GM19193 (cell line): ENCODE results near the gene EDDM13.

Source experiments
- POLR2A ChIP-seq: IDR thresholded peaks from 4 replicates; pipeline ENCODE4 v1.6.1; 2011; ENCODE audit not compliant: insufficient read depth, insufficient read length; ENCODE audit errors: extremely low read depth

The EDDM13 gene

DNA sequence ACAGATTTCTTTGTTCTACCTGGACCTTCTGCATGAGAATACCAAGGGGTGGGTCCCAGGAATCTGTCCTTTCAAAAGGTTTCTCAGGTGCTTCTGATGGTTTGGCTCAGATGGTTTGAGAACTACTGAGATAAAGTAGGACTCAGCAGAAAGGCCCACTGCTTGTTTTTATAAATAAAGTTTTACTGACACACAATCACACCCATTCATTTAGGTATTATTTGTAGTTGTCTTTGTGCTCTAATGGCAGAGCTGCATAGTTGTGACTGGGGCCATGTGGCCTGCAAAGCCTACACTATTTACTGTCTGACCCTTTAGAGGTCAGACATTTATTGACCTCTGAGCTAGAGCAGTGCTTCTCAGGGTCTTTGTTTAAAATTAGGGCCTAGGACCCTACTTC is 17.6 kb downstream of the EDDM13 start:
- no peak for TF ChIP-seq POLR2A

- no peak for TF ChIP-seq POLR2A
These were observed 19.3 kb downstream of the EDDM13 start for GRCh38 chr19:56291867-56292266.

DNA sequence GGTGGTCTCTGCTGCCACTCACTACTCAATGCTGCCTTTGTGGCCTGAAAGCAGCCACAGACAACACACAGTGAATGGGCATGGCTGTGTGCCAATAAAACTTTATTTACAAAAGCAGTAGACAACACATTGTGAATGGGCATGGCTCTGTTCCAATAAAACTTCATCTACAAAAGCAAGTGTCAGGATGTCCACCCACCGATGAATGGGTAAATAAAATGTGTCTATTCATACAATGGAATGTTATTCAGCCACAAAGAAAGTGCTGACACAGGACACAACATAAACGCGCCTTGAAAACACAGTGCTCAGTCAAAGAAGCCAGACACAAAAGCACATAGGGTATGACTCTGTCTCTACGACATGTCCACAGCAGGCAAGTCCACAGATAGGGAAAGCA is 22.0 kb downstream of the EDDM13 start:
- no peak for TF ChIP-seq POLR2A

DNA sequence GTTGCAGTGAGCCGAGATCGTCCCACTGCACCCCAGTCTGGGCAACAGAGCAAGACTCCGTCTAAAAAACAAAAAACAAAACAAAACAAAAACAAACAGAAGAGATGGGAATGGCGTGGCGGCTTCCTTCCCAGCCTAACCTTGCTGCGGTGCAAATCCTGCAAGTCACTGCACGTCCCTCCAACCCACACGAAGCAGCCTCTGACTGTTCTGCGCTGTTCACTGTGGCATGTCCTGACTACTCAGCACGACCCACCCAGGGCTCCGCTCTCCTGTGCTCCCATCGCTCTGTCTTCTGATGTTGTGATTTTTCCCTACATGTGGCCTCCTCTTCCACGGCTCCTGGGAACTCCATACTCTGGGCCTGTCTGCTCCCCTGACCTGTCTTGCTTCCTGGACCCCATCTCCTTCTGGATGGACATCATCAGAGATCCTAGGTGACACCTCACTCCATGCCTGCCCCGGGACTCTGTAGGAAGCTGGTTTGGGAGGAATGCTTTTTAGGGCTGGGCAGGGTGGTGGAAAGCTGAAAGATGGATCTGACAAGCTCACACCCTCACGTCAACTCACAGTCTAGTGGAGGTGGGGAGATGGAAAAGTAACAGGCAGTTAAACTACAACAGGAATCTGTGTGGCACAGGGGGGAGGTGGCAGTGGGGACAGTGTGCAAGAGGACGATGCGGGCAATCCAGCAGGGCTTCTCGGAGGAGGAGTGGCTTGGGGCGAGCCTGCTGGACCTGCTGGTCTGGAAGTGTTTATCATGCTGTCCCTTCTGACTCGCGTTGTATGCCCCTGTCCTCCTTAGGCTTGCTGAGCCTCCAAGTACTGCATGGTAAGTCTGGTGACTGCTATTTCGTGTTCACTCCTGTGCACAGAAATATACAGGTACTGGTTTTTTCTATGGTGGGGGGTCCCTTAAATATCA is 23.2 kb downstream of the EDDM13 start:
- no peak for TF ChIP-seq POLR2A

DNA sequence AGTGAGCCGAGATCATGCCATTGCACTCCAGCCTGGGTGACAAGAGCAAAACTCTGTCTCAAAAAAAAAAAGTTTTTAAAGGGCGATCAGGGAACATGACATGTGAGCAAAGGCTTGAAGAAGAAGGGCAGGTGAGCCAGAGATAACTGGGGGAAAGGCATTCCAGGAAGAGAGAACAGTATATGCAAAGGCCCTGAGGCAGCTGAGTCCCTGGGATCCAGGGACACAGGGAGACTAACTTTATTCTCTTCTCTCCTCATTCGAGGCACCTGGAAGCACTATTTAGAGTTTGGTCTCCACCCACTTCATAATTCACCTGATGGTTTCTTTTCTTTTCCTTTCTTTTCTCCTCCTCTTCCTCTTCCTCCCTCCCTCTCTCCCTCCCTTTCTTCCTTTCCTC is 24.5 kb downstream of the EDDM13 start:
- no peak for TF ChIP-seq POLR2A

DNA sequence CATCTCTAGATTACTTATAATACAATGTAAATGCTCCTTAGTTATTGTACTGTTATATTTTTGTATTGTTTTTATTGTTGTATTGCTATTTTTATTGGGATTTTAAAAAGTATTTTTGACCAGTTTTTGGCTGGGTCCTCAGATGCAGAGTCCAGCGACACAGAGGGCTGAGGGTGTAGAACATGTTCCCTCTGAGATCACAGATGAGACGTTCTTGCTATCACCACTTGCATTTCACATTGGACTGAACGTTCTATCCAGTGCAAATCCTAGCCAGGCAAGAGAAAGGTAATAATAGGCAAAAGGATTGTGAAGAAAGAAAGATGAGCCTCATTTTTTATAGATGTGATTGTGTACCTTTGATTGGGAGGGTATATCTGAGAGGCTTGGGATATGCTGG is 27.1 kb downstream of the EDDM13 start:
- no peak for TF ChIP-seq POLR2A

DNA sequence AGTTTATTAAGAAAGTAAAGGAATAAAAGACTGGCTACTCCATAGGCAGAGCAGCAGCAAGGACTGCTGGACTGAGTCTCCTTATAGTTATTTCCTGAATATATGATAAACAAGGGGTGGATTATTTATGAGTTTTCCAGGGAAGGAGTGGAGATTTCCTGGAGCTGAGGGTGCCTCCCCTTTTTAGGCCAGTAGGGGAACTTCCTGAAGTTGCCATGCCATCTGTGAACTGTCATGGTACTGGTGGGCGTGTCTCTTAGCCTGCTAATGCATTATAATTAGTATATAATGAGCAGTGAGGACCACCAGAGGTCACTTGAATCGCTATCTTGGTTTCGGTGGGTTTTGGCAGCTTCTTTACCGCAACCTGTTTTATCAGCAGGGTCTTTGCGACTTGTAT is 28.6 kb downstream of the EDDM13 start:
- TF ChIP-seq POLR2A = no peak

- no peak for TF ChIP-seq POLR2A
These were observed 29.5 kb downstream of the EDDM13 start for GRCh38 chr19:56301886-56302620.

DNA sequence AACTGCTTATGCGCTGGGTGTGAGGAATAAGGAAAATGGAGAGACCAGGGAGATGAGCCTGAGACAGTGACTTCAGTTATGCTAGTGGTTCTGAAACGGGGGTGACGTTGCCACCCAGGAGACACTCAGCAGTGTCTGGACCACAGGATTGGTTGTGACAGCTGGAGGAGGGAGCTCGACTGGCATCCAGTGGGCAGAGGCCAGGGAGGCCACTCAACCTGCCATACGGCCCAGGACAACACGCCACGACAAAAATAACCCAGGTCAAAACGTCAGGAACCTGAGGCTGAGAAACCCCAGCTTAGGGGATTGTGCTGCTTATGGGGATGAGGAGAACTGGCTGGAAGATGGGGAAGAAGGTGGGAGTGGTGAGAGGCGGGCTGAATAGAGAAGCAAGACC is 31.7 kb downstream of the EDDM13 start:
- TF ChIP-seq POLR2A = no peak

DNA sequence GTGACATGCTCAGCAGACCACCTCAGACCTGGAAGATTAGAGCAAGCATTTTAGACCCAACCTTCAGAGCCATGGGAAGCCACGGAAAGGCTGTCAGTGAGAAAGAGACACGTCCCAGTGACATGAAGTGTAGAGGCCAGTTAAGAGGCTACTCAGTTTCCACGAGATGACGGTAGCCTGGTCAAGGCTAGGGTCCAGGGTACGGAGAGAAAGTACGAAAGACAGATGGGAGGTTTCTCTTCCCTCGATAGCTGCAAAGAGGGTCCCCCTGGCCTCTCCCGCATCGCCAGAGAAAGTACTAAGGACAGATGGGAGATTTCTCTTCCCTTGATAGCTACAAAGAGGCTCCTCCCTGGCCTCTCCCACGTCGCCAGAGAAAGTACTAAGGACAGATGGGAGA is 33.5 kb downstream of the EDDM13 start:
- no peak for TF ChIP-seq POLR2A

DNA sequence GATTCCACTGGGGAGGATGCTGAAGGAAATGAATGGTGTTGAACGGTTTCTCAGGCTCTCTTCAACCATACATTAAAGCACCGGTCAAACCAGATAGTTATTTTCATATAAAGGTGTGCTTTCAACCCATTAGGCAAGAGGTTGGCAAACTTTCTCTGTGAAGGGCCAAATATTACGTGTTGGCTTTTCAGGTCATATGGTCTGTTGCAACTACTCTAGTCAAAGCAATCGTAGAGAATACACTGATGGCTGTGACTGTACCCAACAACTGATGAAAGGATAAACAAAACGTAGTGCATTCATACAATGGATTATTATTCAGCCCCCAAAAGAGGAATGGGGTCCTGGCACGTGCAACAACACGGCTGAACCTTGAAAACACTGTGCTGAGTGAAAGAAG is 36.2 kb downstream of the EDDM13 start:
- no peak for TF ChIP-seq POLR2A

DNA sequence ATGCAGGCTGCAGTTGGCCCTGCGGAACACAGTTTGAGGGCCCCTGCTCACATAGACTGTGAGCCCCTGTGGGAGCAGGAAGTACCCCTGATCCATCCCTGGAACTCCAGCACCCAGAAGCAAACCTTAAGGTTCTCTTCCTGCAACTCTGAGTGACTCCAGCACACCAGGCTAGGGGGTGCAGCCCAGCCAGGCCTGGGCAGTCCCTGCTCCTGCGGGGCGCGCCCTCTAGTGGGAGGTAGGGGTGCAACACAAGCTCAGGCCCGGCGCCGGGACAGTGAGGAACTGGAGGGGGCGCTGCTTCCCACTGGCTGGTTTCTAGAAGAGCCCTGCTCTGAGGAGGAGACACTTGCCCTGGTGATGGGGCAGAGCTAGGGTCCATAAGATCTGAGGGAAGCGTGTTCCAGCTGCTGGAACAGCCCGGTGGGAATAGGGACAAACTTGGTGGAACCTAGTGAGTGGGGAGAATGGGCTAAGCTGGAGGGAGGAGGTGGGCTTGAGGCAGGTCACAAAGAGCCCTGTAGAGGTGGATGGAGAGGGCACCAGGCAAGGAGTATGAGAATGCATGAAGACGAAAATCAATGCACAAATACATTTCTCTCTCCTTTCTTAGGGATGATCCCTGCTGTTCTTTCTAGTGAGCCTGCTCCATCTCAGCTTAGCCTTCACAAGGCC is 37.1 kb downstream of the EDDM13 start:
- no peak for TF ChIP-seq POLR2A

GRCh38 chr19:56310462-56310861 is 37.9 kb downstream of the EDDM13 start:
- no peak for TF ChIP-seq POLR2A

GRCh38 chr19:56312342-56312741 is 39.8 kb downstream of the EDDM13 start:
- TF ChIP-seq POLR2A = no peak
